Measurements from ENCODE around the gene XYLT1. TPM values are rescaled to one million over a fixed set of nuclear protein-coding genes. Genes with fewer than 3 reads are reported as not detected.
A peak's percentile ranks its signal among the peaks of the same experiment; 100 is the strongest.

Gene XYLT1
- total RNA-seq, 2 experiments from 2014 or later: 5.1 to 6.2 TPM

GRCh38 chr16:17468611-17469010, 2.1 kb downstream of the XYLT1 start:
- CTCF ChIA-PET: interaction anchor here (0.7 to 1.8 kb wide), 5 partner anchors 10 to 53 kb away, joined by 3 to 7 read pairs (median 5); no protein-coding TSS in a partner anchor
- intact Hi-C loops (cut with DNase I, micrococcal nuclease): loop anchor here (1.0 to 10.0 kb wide), 6 partner anchors 51 to 607 kb away; no protein-coding TSS in a partner anchor
- Mint-ChIP-seq H3K27ac (no peak overlapping the region), H3K36me3 (ENCODE audit: low read depth) (no peaks in the 10 kb centered on the region), H3K9me3 (ENCODE audit: low read depth) (no peaks in the 10 kb centered on the region), H3K4me3 (peak overlapping the region; percentile 79), H3K27me3 (no peaks in the 10 kb centered on the region), H3K4me1 (peaks cover 44% of the 10 kb centered on the region)
- DNase-seq (no peak), ATAC-seq (no peak)
- POLR2A ChIA-PET: no interaction called here

GRCh38 chr16:17467923-17468540, 2.7 kb downstream of the XYLT1 start:
- peak overlapping the region; percentile 39 for H3K27ac Mint-ChIP-seq
- DNase-seq (peak; percentile 72), ATAC-seq (peak; percentile 17)
- peak overlapping the region; percentile 28 for H3K4me3 Mint-ChIP-seq
- H3K9me3 Mint-ChIP-seq (ENCODE audit: low read depth): no peaks in the 10 kb centered on the region
- H3K27me3 Mint-ChIP-seq: no peaks in the 10 kb centered on the region
- H3K4me1 Mint-ChIP-seq: peaks cover 47% of the 10 kb centered on the region
- H3K36me3 Mint-ChIP-seq (ENCODE audit: low read depth): peaks cover 2% of the 10 kb centered on the region
- intact Hi-C loops (cut with DNase I, micrococcal nuclease): loop anchor here (1.0 to 10.0 kb wide), 5 partner anchors 51 to 607 kb away; no protein-coding TSS in a partner anchor
- ChIA-PET CTCF (interaction anchor here (0.6 to 1.8 kb wide), 10 partner anchors 10 to 233 kb away, joined by 3 to 7 read pairs (median 3); no protein-coding TSS in a partner anchor), POLR2A (no interaction called here)

GRCh38 chr16:17466876-17467275, 3.9 kb downstream of the XYLT1 start:
- H3K4me3 Mint-ChIP-seq: no peak overlapping the region
- peaks cover 58% of the 10 kb centered on the region for H3K4me1 Mint-ChIP-seq
- ATAC-seq: no peak
- POLR2A ChIA-PET: interaction anchor here (0.6 kb wide), 2 partner anchors 50 to 72 kb away, joined by 4 to 6 read pairs; no protein-coding TSS in a partner anchor
- intact Hi-C loops (cut with DNase I, micrococcal nuclease): loop anchor here (5.0 to 10.0 kb wide), 4 partner anchors 50 to 255 kb away; no protein-coding TSS in a partner anchor
- no peaks in the 10 kb centered on the region for H3K27me3 Mint-ChIP-seq
- CTCF ChIA-PET: interaction anchor here (1.2 to 1.8 kb wide), 3 partner anchors 8 to 58 kb away, joined by 3 to 7 read pairs (median 5); no protein-coding TSS in a partner anchor
- no peaks in the 10 kb centered on the region for H3K9me3 Mint-ChIP-seq (ENCODE audit: low read depth)
- H3K36me3 Mint-ChIP-seq (ENCODE audit: low read depth): peaks cover 3% of the 10 kb centered on the region
- DNase-seq: no peak
- no peak overlapping the region for H3K27ac Mint-ChIP-seq

DNA sequence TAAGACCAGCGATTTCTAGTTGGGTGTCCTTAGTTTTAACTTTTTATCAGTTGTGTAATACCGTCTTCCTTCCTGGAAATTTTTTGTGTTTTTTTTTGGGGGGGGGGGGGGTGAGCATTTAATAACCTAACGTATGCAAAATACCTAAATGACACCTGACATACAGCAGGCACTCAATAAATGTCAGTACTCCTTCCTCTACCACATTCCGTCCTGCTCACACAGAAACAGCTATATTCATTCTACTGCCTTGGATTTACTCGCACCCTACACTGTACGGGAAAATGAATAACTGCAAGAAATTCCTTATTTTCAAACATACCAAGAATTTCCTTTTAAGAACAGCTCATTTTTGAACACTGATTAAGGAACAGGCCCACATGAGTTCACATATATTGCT, 5.3 kb downstream of the XYLT1 start:
- Mint-ChIP-seq H3K27me3 (no peaks in the 10 kb centered on the region), H3K4me1 (peaks cover 62% of the 10 kb centered on the region), H3K4me3 (no peak overlapping the region), H3K36me3 (ENCODE audit: low read depth) (peaks cover 3% of the 10 kb centered on the region), H3K27ac (no peak overlapping the region), H3K9me3 (ENCODE audit: low read depth) (no peaks in the 10 kb centered on the region)
- ChIA-PET POLR2A (no interaction called here), CTCF (interaction anchor here (0.6 kb wide), 1 partner anchor 193 kb away, joined by 3 read pairs; no protein-coding TSS in a partner anchor)
- DNase-seq (no peak), ATAC-seq (no peak)
- intact Hi-C loops (cut with DNase I, micrococcal nuclease): loop anchor here (5.0 to 10.0 kb wide), 4 partner anchors 48 to 253 kb away; no protein-coding TSS in a partner anchor

DNA sequence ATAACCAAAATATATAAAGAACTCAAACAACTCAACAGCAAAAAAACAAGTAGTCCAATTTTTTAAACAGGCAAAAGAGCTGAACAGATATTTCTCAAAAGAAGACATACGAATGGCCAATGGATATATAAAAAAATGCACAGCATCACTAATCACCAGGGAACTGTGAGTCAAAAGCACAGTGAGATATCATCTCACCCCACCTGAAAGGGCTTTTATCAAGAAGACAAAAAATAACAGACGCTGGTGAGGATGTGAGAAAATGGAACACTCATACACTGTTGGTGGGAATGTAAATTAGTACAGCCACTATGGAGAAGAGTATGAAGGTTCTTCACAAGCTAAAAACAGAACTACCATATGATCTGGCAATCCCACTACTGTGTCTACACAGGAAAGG, 7.4 kb downstream of the XYLT1 start:
- no peak for DNase-seq
- intact Hi-C loops (cut with DNase I, micrococcal nuclease): loop anchor here in 1 of 2 experiments (10.0 kb wide), 1 partner anchor 229 kb away; no protein-coding TSS in a partner anchor
- H3K9me3 Mint-ChIP-seq (ENCODE audit: low read depth): no peaks in the 10 kb centered on the region
- H3K27ac Mint-ChIP-seq: no peak overlapping the region
- POLR2A ChIA-PET: interaction anchor here (0.8 kb wide), 1 partner anchor 190 kb away, joined by 5 read pairs; no protein-coding TSS in a partner anchor
- no peaks in the 10 kb centered on the region for H3K27me3 Mint-ChIP-seq
- peak; percentile 65 for ATAC-seq
- peaks cover 47% of the 10 kb centered on the region for H3K4me1 Mint-ChIP-seq
- CTCF ChIA-PET: interaction anchor here (1.0 kb wide), 2 partner anchors 15 to 18 kb away, joined by 3 read pairs; no protein-coding TSS in a partner anchor
- peaks cover 3% of the 10 kb centered on the region for H3K36me3 Mint-ChIP-seq (ENCODE audit: low read depth)
- H3K4me3 Mint-ChIP-seq: no peak overlapping the region

DNA sequence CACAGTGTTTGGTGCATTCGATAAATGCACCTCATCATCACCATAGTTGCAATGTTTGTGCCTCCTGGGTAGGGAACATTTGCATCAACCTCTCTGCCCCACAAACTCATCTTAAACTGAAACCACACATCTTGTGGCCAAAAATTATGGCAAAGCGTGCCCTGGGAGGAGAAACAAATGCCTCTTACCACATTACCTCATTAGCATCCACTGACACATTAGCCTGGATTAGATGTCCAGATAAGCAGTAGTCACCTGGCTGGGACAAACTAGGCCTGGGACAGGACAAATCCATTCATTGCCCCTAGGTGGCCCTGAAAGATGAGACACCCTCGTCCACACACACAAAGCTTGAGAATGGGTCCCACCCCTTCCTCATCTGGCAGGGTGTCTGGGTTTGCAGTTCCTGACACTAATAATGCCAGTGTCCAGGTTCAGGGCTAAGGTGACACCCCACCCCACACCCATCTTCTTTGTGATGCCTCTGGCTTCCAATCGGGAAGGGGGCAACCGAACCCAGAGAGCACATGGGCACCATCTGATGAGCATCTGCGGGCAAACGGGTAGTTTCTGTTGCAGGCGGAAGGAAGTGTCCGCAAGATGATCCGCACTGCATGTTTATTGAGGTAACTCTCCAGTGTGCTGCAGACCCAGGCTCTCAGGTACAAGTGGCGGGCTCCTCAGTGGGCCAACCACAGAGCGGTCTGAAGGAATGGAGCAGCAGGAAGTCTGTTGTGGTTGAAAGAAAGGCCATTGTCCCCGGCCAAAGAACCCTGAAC, 8.6 kb downstream of the XYLT1 start:
- intact Hi-C loops (cut with DNase I, micrococcal nuclease): loop anchor here in 1 of 2 experiments (10.0 kb wide), 1 partner anchor 227 kb away; no protein-coding TSS in a partner anchor
- Mint-ChIP-seq H3K27me3 (no peaks in the 10 kb centered on the region), H3K9me3 (ENCODE audit: low read depth) (no peaks in the 10 kb centered on the region), H3K27ac (no peak overlapping the region), H3K4me3 (no peak overlapping the region), H3K4me1 (peaks cover 38% of the 10 kb centered on the region), H3K36me3 (ENCODE audit: low read depth) (peaks cover 3% of the 10 kb centered on the region)
- peak; percentile 19 for ATAC-seq
- no peak for DNase-seq
- POLR2A ChIA-PET: no interaction called here
- CTCF ChIA-PET: interaction anchor here (0.6 to 1.0 kb wide), 2 partner anchors 16 kb away, joined by 3 to 4 read pairs; no protein-coding TSS in a partner anchor

DNA sequence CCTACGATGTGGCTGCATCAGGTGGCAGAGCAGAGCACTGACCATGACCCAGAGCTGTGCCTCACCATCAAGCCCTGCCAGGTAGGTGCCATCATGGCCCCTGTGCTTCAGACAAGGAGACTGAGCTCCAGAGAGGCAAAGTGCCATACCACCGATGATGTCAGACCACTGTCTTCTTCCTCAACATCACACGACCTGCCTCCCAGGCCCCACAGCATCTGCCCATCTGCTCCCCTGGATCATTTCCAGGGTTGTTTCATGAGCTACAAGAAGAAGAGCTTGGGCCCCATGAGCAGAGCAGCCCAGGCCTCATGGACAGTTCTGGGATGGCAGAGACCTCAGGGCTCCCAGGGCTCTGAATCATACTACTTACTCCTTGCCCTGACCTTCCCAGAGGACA, 9.9 kb downstream of the XYLT1 start:
- Mint-ChIP-seq H3K27ac (no peak overlapping the region), H3K4me3 (no peak overlapping the region), H3K36me3 (ENCODE audit: low read depth) (peaks cover 3% of the 10 kb centered on the region), H3K9me3 (ENCODE audit: low read depth) (no peaks in the 10 kb centered on the region), H3K27me3 (no peaks in the 10 kb centered on the region), H3K4me1 (peaks cover 31% of the 10 kb centered on the region)
- ATAC-seq (no peak), DNase-seq (no peak)
- intact Hi-C loops (cut with DNase I, micrococcal nuclease): loop anchor here in 1 of 2 experiments (10.0 kb wide), 1 partner anchor 226 kb away; no protein-coding TSS in a partner anchor
- CTCF ChIA-PET: no interaction called here
- POLR2A ChIA-PET: no interaction called here

DNA sequence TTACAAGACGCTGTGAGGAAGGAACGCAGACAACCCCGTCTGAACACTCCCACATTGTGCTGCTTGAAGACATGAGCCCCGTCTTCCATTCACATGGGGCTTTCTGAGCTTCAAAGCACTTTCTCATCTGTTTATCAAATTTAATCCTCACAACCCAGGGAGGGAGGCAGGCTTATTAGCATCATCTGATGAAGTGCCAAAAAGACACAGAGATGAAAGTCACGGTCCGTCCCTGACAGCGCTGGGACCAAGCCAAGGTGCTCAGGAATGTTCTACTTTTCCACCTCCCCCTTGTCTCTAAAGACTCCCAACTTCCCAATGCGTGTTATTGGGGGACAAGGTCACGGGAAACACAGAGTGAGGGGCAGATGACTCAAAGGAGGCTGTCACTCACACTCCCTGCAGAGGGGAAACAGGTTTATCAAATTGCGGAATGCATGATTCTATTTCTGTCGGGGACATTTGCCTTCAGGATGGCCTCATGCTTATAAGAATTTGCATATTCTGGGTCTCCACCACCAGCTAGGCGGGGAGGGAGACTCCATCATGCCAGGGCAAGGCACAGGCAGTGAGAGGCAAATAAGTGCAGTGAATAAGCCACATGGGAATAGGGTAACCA, 10.7 kb downstream of the XYLT1 start:
- DNase-seq: no peak
- peaks cover 28% of the 10 kb centered on the region for H3K4me1 Mint-ChIP-seq
- no peak overlapping the region for H3K27ac Mint-ChIP-seq
- ChIA-PET CTCF (interaction anchor here (1.8 kb wide), 1 partner anchor 18 kb away, joined by 4 read pairs; no protein-coding TSS in a partner anchor), POLR2A (no interaction called here)
- intact Hi-C loops (cut with DNase I, micrococcal nuclease): loop anchor here in 1 of 2 experiments (10.0 kb wide), 1 partner anchor 225 kb away; no protein-coding TSS in a partner anchor
- H3K27me3 Mint-ChIP-seq: no peaks in the 10 kb centered on the region
- H3K9me3 Mint-ChIP-seq (ENCODE audit: low read depth): no peaks in the 10 kb centered on the region
- no peak overlapping the region for H3K4me3 Mint-ChIP-seq
- peaks cover 3% of the 10 kb centered on the region for H3K36me3 Mint-ChIP-seq (ENCODE audit: low read depth)
- no peak for ATAC-seq

GRCh38 chr16:17457997-17458396, 12.8 kb downstream of the XYLT1 start:
- peaks cover under 1% of the 10 kb centered on the region for H3K36me3 Mint-ChIP-seq (ENCODE audit: low read depth)
- ChIA-PET POLR2A (no interaction called here), CTCF (interaction anchor here (1.3 to 1.5 kb wide), 2 partner anchors 9 to 12 kb away, joined by 5 read pairs; no protein-coding TSS in a partner anchor)
- H3K27me3 Mint-ChIP-seq: no peaks in the 10 kb centered on the region
- H3K9me3 Mint-ChIP-seq (ENCODE audit: low read depth): no peaks in the 10 kb centered on the region
- H3K4me1 Mint-ChIP-seq: peaks cover 19% of the 10 kb centered on the region
- DNase-seq (no peak), ATAC-seq (no peak)
- no peak overlapping the region for H3K27ac Mint-ChIP-seq
- H3K4me3 Mint-ChIP-seq: no peak overlapping the region
- intact Hi-C loops (cut with DNase I, micrococcal nuclease): no loop called here

- Mint-ChIP-seq H3K4me1 (peaks cover 17% of the 10 kb centered on the region), H3K36me3 (ENCODE audit: low read depth) (no peaks in the 10 kb centered on the region), H3K9me3 (ENCODE audit: low read depth) (no peaks in the 10 kb centered on the region), H3K4me3 (no peak overlapping the region), H3K27me3 (no peaks in the 10 kb centered on the region), H3K27ac (no peak overlapping the region)
- POLR2A ChIA-PET: no interaction called here
- CTCF ChIA-PET: no interaction called here
- DNase-seq (no peak), ATAC-seq (no peak)
- intact Hi-C loops (cut with DNase I, micrococcal nuclease): no loop called here
These were observed 13.2 kb downstream of the XYLT1 start for GRCh38 chr16:17457513-17457912.

- peaks cover 30% of the 10 kb centered on the region for H3K4me1 Mint-ChIP-seq
- H3K27me3 Mint-ChIP-seq: no peaks in the 10 kb centered on the region
- no peaks in the 10 kb centered on the region for H3K36me3 Mint-ChIP-seq (ENCODE audit: low read depth)
- DNase-seq: no peak
- no peak for ATAC-seq
- H3K4me3 Mint-ChIP-seq: no peak overlapping the region
- CTCF ChIA-PET: no interaction called here
- no peak overlapping the region for H3K27ac Mint-ChIP-seq
- no peaks in the 10 kb centered on the region for H3K9me3 Mint-ChIP-seq (ENCODE audit: low read depth)
- intact Hi-C loops (cut with DNase I, micrococcal nuclease): no loop called here
- POLR2A ChIA-PET: no interaction called here
These were observed 16.5 kb downstream of the XYLT1 start for GRCh38 chr16:17454162-17454730.
